NT2/D1 (cell line): ENCODE measurements around the gene DHX57.

ENCODE experiments used
- SUZ12 ChIP-seq: IDR thresholded peaks from 2 replicates; pipeline ENCODE4 v1.6.1; 2011; ENCODE audit not compliant: insufficient read length, insufficient read depth; ENCODE audit errors: extremely low read depth
- YY1 ChIP-seq: IDR thresholded peaks from 2 replicates; pipeline ENCODE4 v1.6.1; 2011; ENCODE audit not compliant: insufficient read length, insufficient read depth
- ZNF274 ChIP-seq: IDR thresholded peaks from 2 replicates; pipeline ENCODE4 v1.6.1; 2011; ENCODE audit warnings: mild to moderate bottlenecking, low read depth, low read length

- TF ChIP-seq YY1 (no peak), ZNF274 (no peak), SUZ12 (no peak)
Observed at GRCh38 chr2:38873763-38874162, 2.0 kb downstream of the DHX57 start.
